COLO829 (cell line): ENCODE data around the gene S1PR3.

Experiments
- DNase-seq: peaks from one replicate; pipeline ENCODE4 v3.0.0; 2012; ENCODE audit warnings: low spot score

S1PR3 gene

DNA sequence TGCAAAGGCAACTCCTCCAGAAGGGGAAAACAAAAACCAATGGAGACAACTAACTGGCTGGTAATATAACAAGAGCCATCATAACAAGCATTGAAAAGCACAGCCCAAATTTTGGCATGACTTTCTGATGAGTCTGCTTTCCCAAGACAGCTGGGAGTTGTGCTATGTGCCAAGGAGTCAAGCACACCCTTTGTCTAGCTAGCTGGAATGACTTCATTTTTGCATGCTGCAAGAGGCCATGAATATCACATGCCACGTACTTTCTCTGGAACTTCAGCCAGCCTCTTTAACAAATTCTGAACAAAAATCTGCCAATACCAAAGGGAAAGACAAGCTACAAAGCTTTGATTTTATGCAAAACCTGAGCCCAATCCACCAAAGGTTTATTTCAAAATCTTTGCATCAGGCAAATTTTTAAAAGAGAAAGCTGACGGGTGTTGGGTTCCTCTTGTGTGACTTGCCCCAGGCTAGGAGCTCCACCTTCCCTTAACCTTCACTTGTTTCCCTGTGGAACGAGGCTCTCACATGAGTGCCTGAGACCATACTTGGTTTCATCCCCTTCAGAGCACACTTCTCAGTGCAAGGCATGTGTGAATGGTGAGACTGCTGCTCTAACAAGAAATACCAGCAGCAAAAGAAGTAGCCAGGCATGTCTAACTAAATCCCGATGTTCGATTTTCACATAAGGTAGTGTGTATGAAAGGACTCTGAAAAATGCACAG lies 47.3 kb downstream of the S1PR3 start:
- no peak for DNase-seq

DNA sequence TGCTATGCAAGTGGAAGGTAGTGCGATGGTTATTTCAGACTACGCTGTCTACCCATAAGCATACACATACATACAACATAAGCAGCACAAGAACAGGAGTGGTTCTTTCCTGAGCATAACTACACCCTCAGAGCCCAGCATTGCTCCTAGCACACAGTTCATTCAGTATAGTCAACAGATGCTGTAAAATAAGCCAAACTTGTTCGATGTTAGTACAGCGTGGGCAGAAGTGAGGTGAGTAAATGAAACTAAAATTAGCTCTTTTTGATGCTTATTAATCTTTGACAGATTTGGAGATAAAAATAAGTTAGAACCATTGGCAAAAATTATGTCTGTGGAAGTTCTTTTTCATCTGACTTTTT lies 47.8 kb downstream of the S1PR3 start:
- DNase-seq, result no peak

DNA sequence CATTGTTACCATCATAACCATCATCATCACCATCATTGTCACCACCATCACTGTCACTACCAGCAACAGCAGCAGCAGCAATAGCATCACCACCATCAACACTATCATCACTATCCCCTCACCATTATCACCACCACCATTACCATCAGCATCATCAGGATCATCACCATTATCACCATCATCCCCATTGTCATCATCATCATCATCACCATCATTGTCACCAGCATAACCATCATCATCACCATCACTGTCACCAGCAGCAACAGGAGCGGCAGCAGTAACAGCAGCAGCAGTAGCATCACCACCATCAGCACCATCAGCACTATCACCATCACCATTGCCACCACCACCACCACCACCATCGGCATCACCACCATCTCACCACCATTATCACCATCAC lies 48.4 kb downstream of the S1PR3 start:
- no peak for DNase-seq

DNA sequence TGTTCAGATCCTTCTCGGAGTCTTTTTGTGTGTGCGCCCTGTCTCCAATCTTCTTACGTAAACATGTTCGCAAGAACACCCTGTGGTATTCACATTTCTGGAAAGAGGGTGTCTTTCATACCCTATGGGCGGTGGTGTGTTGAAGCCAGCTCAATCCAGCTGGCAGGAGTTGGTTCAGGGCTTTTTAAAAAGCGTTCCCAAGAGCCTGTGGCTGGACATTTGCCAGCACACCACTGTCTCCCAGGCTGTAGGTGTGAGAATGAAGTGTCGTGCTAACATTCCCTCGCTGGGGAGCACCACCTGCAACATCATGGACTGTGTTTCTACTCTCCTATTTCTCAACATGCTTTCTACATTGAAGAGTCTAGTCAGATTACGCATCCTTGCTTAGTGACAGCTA lies 51.7 kb downstream of the S1PR3 start:
- no peak for DNase-seq

DNA sequence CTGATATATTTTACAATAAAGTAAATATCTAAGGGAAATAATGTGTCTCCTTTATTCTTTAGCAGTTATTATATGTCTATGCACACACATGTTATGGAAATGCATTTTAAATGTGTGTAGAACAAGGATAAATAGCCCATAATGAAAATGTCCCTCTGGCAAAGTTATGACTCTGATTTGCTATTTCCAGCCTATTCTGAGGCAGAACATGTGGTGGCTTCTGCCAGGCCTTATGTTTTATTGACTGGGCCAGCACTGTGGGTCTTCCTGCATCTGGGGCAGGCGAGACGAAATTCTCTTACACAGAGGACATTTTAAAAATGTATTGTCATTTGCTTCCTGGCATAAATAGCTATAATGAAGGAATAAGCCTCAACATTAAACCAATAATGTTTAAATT lies 52.8 kb downstream of the S1PR3 start:
- DNase-seq, result no peak

DNA sequence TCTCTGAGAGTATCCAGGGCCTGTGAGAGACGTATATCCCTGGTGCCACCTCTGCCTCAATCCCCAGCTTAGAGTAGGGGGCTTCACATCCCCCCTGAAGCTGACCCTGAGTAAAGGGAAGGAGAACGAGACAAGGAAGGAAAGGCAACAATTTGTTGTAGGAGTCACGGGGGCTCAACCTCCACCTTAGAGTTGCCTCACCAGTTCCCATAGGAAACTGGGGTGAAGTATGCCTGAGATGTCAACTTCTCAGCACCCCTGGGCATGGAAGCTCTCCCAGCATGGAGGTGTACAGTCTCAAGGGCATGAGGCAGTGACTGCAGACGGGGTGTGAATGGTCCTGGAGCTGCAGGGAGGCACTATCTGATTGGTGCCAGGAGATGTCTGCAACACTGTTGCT lies 53.6 kb downstream of the S1PR3 start:
- no peak for DNase-seq

DNA sequence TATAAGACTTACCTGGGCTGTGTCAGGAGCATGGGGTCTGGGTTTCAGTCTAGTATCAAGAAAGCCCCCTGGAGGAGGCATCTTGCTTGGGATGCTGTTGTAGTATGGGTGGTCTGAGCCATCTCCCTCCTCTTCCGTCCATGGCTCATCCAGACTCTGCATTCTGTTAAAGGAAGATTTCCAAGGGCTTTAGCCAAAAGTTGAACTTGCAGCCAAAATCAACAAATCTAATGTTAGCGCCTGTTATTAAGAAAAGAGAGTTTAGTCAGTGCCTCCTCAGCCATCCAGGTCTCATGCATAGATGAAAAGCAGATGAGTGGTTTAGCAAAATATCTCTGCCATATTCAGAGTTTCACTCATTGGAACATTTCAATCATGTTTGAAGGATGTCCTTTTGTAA lies 55.6 kb downstream of the S1PR3 start:
- DNase-seq, result no peak

DNA sequence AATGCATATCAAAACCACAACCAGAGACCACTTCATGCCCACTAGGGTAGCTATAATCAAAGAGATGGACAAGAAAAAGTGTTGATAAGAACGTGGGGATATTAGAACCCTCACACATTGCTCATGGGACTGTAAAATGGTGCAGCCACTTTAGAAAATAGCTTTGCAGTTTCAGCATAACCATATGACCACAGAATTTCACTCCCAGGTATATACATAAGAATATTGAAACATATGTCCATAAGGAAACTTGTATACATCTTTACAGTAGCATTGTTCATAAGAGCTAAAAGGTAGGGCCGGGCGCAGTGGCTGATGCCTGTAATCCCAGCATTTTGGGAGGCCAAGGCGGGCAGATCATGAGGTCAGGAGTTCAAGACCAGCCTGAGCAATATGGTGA lies 56.4 kb downstream of the S1PR3 start:
- no peak for DNase-seq

DNA sequence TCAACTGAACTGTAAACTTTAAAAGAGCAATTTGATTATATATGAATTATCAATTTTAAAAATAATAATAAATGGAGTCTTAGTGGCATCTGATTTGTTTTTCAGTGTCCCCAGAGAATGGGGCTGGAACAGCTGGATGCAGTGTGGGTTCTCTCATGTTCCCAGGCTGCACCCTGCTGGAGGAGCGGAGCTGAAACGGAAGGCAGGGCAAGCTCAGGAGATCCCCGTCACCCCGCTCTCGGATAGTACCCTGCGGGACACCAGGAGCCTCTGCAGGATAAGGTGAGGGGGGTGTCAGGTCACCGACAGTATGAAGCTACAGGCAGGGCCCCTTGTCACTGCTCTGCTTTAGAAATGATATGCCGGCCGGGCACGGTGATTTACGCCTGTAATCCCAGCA lies 57.3 kb downstream of the S1PR3 start:
- no peak for DNase-seq

DNA sequence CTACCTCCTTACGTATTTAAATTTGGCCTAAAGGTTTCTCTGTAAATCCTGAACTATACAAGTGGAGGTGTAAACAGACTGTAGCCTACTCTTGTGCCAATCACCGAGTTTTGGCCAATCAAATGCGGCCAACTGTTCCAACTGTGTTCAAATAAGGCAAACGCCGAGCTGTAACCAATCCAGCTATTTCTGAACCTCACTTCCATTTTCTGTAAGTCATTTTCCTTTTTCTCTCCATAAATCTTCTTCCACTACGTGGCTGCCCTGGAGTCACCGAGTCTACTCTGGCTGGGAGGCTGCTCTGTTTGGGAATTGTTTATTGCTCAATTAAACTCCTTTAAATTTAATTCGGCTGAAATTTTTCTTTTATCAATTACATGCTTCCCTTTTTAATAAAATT lies 58.4 kb downstream of the S1PR3 start:
- DNase-seq, result no peak

DNA sequence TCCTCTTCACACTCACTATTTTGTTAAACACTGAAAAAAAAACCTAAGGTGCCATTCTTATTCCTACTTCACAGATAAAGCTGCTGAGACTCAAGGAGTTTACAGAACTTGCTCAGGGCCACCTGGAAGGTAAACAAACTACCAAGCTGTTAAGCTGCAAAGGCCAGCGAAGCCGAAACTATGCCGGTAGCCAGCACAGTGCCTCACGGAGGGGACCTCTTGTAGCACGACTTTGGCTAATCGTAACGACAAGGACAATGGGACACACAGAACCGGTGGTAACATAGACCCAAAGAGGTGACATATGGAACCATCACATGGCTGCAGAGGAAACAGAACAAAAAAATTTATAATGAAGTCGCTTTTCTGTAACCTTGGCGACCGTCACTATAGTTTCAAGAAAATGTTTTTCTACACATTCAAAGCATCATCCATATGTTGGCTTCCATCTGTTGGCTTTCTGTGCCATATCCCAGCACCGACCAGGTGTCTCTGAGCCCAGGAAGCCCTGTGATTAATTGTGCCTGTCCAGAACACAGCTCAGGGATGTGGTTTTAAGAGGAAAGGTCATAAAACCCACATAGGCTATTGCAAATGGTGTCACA lies 60.3 kb downstream of the S1PR3 start:
- DNase-seq, result no peak

DNA sequence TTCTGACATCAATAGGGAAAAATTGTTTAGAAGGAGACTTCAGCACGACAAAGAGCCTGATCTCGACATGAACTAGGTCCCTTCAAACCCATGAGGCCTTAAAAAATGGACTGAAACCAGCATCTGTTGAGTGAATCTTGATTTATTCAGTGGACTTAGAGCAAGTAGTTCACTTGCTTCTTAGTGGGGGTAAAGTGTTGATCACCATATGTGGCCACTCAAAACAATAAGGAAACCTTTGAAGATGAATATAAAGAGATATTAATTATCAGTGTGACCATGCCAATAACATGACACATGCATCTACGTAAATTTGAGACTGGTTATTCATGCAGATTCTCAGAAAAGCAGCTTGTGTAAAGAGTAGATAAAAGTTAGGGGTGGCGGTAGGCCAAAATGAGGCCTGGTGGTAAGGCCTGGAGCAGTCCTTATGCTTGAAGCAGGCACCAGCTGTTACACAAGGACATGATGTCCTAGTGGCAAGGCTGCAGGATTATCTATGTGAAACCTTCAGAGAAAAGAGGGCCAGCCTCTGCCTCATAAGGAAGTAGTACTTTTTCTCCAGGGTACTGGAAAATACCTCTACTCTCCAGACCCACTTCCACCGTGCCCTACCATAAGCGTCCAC lies 61.3 kb downstream of the S1PR3 start:
- no peak for DNase-seq

DNA sequence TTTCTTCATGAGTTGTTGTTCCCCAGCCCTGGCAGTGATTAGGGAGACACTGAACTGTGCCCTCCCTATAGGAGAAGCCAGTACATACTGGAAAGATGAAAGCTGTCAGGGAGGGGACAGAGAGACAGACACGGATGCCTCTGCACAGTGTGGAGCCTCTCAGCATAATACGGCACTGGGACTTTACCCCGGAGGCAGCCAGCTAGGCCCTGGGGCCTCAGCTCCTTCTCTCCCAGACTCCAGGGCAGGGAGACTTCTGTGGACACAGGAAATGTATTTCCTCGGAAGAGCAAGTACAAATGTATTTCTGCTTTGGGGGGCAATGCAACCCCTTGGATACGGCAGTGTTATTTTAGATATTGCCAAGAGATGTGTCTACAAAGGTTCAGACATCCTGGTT lies 62.0 kb downstream of the S1PR3 start:
- DNase-seq, result no peak
